ENCODE data around the gene USP8.
"Not testable (repeated sequence)": the region's sequence is repeated elsewhere in the genome, so short reads cannot be mapped to it uniquely, and the experiment has no call there.

USP8 gene

DNA sequence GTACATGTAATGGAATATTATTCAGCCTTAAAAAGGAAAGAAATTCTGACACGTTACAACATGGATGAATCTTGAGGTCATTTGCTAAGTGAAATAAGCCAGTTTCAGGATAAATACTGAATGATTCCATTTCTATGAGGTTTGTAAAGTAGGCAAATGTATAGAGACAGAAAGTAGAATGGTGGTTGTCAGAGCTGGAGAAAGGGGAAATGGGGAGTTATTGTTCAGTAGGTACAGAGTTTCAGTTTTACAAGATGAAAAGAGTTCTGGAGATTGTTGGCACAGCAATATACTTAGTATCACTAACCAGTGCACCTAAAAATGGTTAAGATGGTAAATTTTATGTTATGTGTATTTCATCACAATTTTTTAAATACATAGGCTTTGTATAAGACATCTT is 60.6 kb downstream of the USP8 start:
- H3K27ac Mint-ChIP-seq, result no peak overlapping the region
- no peaks in the 10 kb centered on the region for H3K27me3 Mint-ChIP-seq
- no peaks in the 10 kb centered on the region for H3K9me3 Mint-ChIP-seq
- H3K36me3 Mint-ChIP-seq, result peaks cover 28% of the 10 kb centered on the region
- peak overlapping the region; percentile 0 for H3K4me3 Mint-ChIP-seq
- ATAC-seq (ENCODE audit: low read depth), result peak; percentile 65
- H3K4me1 Mint-ChIP-seq, result peaks cover 16% of the 10 kb centered on the region
- DNase-seq (ENCODE audit: low spot score in 2 of 2), result no peak

DNA sequence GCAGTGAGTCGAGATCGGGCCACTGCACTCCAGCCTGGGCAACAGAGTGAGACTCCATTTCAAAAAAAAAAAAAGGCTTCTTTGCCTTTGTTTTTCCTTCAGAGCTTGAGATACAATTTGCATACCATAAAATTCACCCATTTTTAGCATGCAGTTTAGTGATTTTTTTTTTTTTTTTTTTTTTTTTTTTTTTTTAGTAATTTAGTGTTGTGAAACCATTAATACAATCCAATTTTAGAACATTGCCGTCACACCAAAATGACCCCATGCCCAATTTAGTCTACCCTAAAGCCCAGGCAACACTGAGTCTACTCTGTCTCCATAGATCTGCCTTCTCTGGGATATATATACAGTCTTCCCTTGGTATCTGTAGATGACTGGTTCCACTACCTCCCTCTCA is 61.2 kb downstream of the USP8 start:
- peaks cover 16% of the 10 kb centered on the region for H3K4me1 Mint-ChIP-seq
- DNase-seq (ENCODE audit: low spot score in 2 of 2), result no peak
- no peaks in the 10 kb centered on the region for H3K27me3 Mint-ChIP-seq
- H3K4me3 Mint-ChIP-seq, result no peak overlapping the region
- no peaks in the 10 kb centered on the region for H3K9me3 Mint-ChIP-seq
- H3K36me3 Mint-ChIP-seq, result peaks cover 30% of the 10 kb centered on the region
- ATAC-seq (ENCODE audit: low read depth), result no peak
- H3K27ac Mint-ChIP-seq, result no peak overlapping the region

DNA sequence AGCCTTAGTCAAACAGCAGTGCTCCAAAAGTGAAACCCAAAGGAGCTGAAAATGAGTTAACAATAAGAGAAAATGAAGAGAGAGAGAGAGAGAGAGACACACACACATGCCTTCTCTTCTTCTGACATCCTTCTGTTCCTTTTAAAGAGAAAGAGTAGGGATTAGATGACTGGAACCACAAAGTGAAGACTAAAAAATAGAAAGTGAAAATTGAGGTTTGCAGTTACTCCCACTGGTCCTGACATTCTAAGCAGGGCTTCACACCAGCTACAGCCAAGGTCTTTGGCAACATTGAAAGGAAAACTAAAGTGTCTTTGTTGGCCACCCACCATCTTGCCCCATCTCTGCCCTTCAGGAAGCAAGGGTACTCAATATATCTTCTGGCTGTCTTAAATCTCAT is 63.1 kb downstream of the USP8 start:
- H3K9me3 Mint-ChIP-seq, result no peaks in the 10 kb centered on the region

DNA sequence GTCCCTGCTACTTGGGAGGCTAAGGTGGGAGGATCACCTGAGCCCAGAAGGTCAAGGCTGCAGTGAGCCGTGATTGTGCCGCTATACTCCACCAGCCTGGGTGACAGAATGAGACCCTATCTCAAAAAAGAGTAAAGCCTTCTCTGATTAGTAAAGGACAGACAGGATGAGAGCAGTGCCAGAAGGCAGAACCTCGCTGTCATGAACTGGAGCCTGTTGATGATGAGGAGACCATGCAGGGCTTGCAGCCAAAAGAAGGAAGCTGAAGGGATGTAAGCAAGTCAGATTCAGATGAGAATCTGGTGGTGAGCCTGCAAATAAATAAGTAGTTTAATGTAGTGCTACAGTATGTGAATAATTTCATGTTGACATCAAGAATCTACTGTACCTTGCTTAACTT is 69.4 kb downstream of the USP8 start:
- Mint-ChIP-seq H3K27ac (no peak overlapping the region), H3K4me3 (no peak overlapping the region), H3K9me3 (no peaks in the 10 kb centered on the region), H3K36me3 (peaks cover 29% of the 10 kb centered on the region), H3K27me3 (no peaks in the 10 kb centered on the region), H3K4me1 (no peaks in the 10 kb centered on the region)
- DNase-seq (ENCODE audit: low spot score in 2 of 2) (no peak), ATAC-seq (ENCODE audit: low read depth) (no peak)

More for the DNA sequence above, 63.1 kb downstream of the USP8 start:
- Mint-ChIP-seq H3K36me3 (peaks cover 28% of the 10 kb centered on the region), H3K4me3 (no peak overlapping the region), H3K27me3 (no peaks in the 10 kb centered on the region), H3K27ac (peak overlapping the region; percentile 59), H3K4me1 (peaks cover 6% of the 10 kb centered on the region)
- DNase-seq (ENCODE audit: low spot score in 2 of 2) (no peak), ATAC-seq (ENCODE audit: low read depth) (no peak)

DNA sequence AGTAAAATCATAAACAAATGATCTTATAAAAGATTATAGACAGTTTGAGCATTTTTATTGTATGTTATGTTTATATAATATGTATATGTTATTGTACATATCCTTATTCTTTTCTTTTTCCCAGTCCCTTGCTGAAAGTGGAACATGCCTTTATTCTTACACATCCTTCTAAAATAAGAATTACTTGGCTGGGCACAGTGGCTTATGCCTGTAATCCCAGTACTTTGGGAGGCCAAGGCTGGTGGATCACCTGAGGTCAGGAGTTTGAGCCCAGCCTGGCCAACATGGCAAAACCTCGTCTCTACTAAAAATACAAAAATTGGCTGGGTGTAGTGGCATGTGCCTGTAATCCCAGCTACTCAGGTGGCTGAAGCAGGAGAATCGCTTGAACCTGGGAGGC is 70.3 kb downstream of the USP8 start:
- not testable (repeated sequence) for ATAC-seq (ENCODE audit: low read depth); H3K27me3 Mint-ChIP-seq; H3K9me3 Mint-ChIP-seq

DNA sequence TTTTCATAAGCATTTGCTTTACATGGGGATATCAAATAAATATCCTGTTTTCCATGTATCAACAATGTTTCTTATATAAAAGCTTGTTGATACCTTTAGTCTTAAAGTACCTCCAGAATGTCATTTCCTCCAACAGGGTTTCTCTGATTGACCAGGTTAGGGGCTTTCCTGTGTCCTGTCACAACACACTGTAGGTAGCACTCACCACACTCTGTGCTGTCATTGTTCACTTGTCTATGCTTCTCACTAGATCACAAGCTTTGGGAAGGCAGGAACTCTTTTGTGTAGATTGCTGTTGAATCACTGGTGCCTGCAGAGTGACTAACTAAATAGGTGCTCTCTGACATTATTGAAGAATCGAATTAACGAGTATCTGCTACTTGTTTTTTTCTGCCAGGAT is 72.5 kb downstream of the USP8 start:
- Mint-ChIP-seq H3K4me3 (no peak overlapping the region), H3K4me1 (no peaks in the 10 kb centered on the region), H3K27ac (peak overlapping the region; percentile 50), H3K27me3 (no peaks in the 10 kb centered on the region), H3K36me3 (peaks cover 27% of the 10 kb centered on the region), H3K9me3 (no peaks in the 10 kb centered on the region)
- ATAC-seq (ENCODE audit: low read depth) (no peak), DNase-seq (ENCODE audit: low spot score in 2 of 2) (no peak)

More for the DNA sequence above, 70.3 kb downstream of the USP8 start:
- not testable (repeated sequence) for H3K27ac Mint-ChIP-seq; H3K4me3 Mint-ChIP-seq; DNase-seq (ENCODE audit: low spot score in 2 of 2); H3K4me1 Mint-ChIP-seq
- H3K36me3 Mint-ChIP-seq, result peaks cover 31% of the 10 kb centered on the region

DNA sequence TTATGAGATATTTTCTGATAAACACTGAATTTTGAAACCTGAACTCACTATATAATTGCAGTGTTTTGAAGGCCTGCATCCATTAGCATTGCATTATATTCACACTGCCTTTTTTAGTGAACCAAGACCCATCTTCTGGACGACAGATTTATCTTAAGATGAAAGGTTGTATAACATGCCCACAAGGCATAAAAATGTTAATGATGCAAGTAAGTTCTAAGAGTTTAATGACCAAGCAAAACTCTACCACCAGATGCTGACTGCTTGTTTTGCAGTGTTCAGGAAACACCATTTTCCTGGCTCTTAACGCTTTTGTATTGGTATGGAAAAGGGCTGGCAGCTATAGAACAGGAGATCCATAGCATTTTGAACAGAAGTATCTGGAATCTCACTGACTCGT is 76.1 kb downstream of the USP8 start:
- Mint-ChIP-seq H3K4me3 (no peak overlapping the region), H3K36me3 (peaks cover 23% of the 10 kb centered on the region), H3K27me3 (no peaks in the 10 kb centered on the region), H3K27ac (no peak overlapping the region), H3K9me3 (no peaks in the 10 kb centered on the region), H3K4me1 (no peaks in the 10 kb centered on the region)
- no peak for ATAC-seq (ENCODE audit: low read depth)
- no peak for DNase-seq (ENCODE audit: low spot score in 2 of 2)

DNA sequence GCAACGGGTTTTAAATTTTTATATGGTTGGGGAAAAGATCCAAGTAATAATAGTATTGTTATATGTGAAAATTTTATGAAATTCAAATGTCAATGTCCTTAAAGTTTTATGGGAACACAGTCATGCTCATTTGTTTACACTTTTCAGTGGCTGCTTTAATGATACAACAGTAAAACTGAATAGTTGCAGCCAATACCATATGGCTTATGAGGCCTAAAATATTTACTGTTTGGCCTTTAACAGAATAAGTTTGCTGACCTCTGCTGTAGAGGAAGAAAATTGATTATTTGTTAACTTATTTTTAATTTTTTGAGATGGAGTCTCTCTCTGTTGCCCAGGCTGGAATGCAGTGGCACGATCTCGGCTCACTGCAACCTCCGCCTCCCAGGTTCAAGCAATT is 77.6 kb downstream of the USP8 start:
- H3K4me1 Mint-ChIP-seq, result no peaks in the 10 kb centered on the region
- H3K27ac Mint-ChIP-seq, result no peak overlapping the region
- ATAC-seq (ENCODE audit: low read depth) (no peak), DNase-seq (ENCODE audit: low spot score in 2 of 2) (no peak)
- no peaks in the 10 kb centered on the region for H3K9me3 Mint-ChIP-seq
- peaks cover 20% of the 10 kb centered on the region for H3K36me3 Mint-ChIP-seq
- H3K4me3 Mint-ChIP-seq, result no peak overlapping the region
- H3K27me3 Mint-ChIP-seq, result no peaks in the 10 kb centered on the region

DNA sequence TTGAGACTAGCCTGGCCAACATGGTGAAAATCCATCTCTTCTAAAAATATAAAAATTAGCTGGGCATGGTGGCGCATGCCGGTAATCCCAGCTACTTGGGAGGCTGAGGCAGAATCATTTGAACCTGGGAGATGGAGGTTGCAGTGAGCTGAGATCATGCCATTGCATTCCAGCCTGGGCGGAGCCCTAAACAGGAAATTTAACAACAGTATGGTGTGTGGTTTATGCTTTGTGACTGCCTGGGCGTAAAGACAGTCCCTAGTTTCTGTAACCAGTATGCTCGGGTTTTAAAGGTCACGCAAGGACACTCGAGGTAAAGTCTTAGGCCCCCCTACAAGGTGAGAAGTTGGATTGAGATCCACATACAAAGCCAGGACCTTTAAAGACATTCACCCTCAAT is 78.9 kb downstream of the USP8 start:
- Mint-ChIP-seq H3K4me1 (no peaks in the 10 kb centered on the region), H3K9me3 (no peaks in the 10 kb centered on the region), H3K27me3 (no peaks in the 10 kb centered on the region), H3K36me3 (peaks cover 16% of the 10 kb centered on the region), H3K27ac (no peak overlapping the region), H3K4me3 (no peak overlapping the region)
- no peak for DNase-seq (ENCODE audit: low spot score in 2 of 2)
- ATAC-seq (ENCODE audit: low read depth), result no peak

DNA sequence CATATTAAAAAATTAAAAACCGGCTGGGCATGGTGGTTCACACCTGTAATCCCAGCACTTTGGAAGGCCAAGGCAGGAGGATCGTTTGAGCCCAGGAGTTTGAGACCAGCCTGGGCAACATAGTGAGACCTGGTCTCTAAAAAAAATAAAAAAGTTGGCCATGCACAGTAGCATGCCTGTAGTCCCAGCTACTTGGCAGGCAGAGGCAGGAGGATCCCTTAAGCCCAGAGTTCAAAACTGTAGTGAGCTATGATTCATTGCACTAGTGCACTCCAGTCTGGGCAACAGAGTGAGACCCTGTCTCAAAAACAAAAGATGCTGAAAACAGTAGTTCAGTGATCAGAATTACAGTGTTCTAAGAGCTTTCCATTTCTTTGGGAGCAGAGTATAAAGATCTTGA is 81.5 kb downstream of the USP8 start:
- Mint-ChIP-seq H3K27ac (peak overlapping the region; percentile 32), H3K36me3 (peaks cover 18% of the 10 kb centered on the region)
- H3K9me3 Mint-ChIP-seq; DNase-seq (ENCODE audit: low spot score in 2 of 2); H3K4me3 Mint-ChIP-seq; H3K27me3 Mint-ChIP-seq; H3K4me1 Mint-ChIP-seq; ATAC-seq (ENCODE audit: low read depth): not testable (repeated sequence)

DNA sequence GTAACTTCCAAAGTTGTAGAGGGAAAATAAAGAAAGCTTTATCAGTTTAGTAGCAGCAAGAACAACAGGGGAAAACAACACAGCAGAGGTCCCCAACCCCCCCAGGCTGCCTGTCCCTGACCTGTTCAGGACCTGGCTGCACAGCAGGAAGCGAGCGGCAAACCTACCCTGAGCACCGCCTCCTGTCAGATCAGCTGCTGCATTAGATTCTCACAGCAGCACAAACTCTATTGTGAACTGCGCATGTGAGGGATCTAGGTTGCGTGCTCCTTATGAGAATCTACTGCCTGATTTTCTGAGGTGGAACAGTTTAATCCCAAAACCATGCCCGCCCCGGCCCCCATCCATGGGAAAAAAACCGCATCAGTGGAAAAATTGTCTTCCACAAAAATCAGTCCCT is 81.9 kb downstream of the USP8 start:
- Mint-ChIP-seq H3K4me3 (no peak overlapping the region), H3K9me3 (no peaks in the 10 kb centered on the region), H3K36me3 (peaks cover 15% of the 10 kb centered on the region), H3K27ac (no peak overlapping the region), H3K4me1 (no peaks in the 10 kb centered on the region), H3K27me3 (no peaks in the 10 kb centered on the region)
- DNase-seq (ENCODE audit: low spot score in 2 of 2) (no peak), ATAC-seq (ENCODE audit: low read depth) (no peak)

DNA sequence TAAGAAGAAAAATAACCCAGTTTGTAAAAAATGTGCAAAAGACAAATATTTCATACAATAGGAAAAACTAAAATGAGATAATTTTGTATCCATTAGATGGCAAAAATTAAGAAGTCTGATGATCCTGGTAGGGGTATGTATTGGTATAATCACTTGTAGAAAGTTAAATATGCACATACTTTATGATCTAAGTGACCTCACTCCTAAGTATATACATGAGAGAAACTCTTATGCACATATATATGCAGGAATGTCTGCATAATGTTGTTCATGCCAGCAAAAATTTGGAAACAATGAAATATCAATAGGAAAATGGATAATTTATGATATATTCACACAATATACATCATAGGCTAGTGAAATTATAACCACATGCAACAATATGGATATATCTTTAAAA is 88.8 kb downstream of the USP8 start:
- no peaks in the 10 kb centered on the region for H3K27me3 Mint-ChIP-seq
- no peak overlapping the region for H3K4me3 Mint-ChIP-seq
- no peaks in the 10 kb centered on the region for H3K4me1 Mint-ChIP-seq
- peaks cover 2% of the 10 kb centered on the region for H3K9me3 Mint-ChIP-seq
- H3K27ac Mint-ChIP-seq, result no peak overlapping the region
- ATAC-seq (ENCODE audit: low read depth) (no peak), DNase-seq (ENCODE audit: low spot score in 2 of 2) (no peak)
- H3K36me3 Mint-ChIP-seq, result peaks cover 10% of the 10 kb centered on the region

DNA sequence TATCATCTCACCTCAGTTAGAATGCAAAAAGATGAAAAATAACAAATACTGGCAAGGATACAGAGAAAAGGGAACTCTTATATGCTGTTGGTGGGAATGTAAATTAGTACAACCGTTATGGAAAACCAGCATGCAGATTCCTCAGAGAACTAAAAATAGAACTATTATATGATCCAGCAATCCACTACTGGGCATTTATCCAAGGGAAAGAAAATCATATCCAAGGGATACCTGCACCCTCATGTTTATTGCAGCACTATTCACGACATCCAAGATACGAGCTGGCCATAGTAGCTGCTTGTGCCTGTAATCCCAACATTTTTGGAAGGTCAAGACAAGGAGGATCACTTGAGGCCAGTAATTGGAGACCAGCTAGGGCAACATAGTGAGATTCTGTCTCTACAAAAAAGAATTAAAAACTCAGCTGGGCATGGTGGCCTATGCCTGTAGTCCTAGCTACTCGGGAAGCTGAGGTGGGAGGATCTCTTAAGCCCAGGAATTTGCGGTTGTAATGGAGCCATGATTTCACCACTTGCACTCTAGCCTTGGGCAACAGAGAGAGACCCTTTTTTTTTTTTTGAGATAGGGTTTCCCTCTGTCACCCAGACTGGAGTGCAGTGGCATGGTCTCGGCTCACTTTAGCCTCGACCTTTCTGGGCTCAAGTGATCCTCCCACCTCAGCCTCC is 95.7 kb downstream of the USP8 start:
- H3K4me1 Mint-ChIP-seq, result no peaks in the 10 kb centered on the region

DNA sequence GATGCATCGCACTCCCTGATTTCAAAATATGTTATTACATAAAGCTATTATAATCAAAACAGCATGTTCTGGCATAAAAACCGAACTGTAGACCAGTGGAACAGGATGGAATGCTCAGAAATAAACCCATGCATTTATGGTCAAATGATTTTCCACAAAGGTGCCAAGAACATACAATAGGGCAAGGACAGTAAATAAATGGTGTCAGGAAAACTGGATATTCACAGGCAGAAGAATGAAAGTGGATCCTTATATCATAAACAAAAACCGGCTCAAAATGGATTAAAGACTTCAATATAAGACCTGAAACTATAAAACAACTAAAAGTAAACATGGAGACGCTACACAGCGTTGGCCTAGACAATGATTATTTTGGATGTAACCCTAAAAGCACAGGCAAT is 99.6 kb downstream of the USP8 start:
- Mint-ChIP-seq H3K27ac (no peak overlapping the region), H3K4me1 (no peaks in the 10 kb centered on the region), H3K4me3 (no peak overlapping the region), H3K27me3 (no peaks in the 10 kb centered on the region), H3K9me3 (peaks cover 2% of the 10 kb centered on the region), H3K36me3 (no peaks in the 10 kb centered on the region)
- ATAC-seq (ENCODE audit: low read depth) (no peak), DNase-seq (ENCODE audit: low spot score in 2 of 2) (no peak)

More for the DNA sequence above, 95.7 kb downstream of the USP8 start:
- peaks cover 1% of the 10 kb centered on the region for H3K36me3 Mint-ChIP-seq
- peaks cover 4% of the 10 kb centered on the region for H3K9me3 Mint-ChIP-seq
- H3K4me3 Mint-ChIP-seq, result no peak overlapping the region
- ATAC-seq (ENCODE audit: low read depth), result no peak
- H3K27ac Mint-ChIP-seq, result no peak overlapping the region
- H3K27me3 Mint-ChIP-seq, result no peaks in the 10 kb centered on the region
- DNase-seq (ENCODE audit: low spot score in 2 of 2), result no peak

DNA sequence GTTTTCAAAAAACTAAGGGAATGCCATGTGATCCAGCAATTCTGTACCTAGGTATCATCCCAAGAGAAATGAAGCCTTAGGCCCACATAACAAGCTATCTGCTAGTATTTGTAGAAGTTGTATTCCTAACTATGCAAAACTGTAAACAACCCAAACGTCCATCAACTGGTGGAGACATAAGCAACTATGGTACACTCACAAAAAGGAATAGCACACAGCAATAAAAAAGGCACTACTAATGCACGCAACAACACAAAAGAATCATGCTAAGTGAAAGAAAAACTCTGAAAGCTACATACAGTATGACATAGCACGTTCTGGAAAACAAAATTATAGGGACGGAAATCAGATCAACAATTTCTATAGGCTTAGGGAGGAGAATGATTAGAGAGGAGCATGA is 107.0 kb downstream of the USP8 start:
- H3K4me3 Mint-ChIP-seq, result no peak overlapping the region
- no peak overlapping the region for H3K27ac Mint-ChIP-seq
- no peak for ATAC-seq (ENCODE audit: low read depth)

More for the DNA sequence above, 107.0 kb downstream of the USP8 start:
- peaks cover 6% of the 10 kb centered on the region for H3K36me3 Mint-ChIP-seq
- H3K27me3 Mint-ChIP-seq, result no peaks in the 10 kb centered on the region
- H3K9me3 Mint-ChIP-seq, result peaks cover 3% of the 10 kb centered on the region
- no peak for DNase-seq (ENCODE audit: low spot score in 2 of 2)
- no peaks in the 10 kb centered on the region for H3K4me1 Mint-ChIP-seq
